WI38 (cell line): ENCODE data around the gene KIAA1217.

ENCODE experiments used
- H3K4me3 ChIP-seq: 2 replicates; pipeline ENCODE4 v1.5.1; 2011; ENCODE audit warnings: low read depth, mild to moderate bottlenecking, control low read depth, low read length
- TF ChIP-seq, protein P1 (sequence below): IDR thresholded peaks from 2 replicates; pipeline ENCODE4 v1.5.1; 2012; ENCODE audit warnings: low read depth, mild to moderate bottlenecking, control low read depth, low read length

Gene KIAA1217

DNA sequence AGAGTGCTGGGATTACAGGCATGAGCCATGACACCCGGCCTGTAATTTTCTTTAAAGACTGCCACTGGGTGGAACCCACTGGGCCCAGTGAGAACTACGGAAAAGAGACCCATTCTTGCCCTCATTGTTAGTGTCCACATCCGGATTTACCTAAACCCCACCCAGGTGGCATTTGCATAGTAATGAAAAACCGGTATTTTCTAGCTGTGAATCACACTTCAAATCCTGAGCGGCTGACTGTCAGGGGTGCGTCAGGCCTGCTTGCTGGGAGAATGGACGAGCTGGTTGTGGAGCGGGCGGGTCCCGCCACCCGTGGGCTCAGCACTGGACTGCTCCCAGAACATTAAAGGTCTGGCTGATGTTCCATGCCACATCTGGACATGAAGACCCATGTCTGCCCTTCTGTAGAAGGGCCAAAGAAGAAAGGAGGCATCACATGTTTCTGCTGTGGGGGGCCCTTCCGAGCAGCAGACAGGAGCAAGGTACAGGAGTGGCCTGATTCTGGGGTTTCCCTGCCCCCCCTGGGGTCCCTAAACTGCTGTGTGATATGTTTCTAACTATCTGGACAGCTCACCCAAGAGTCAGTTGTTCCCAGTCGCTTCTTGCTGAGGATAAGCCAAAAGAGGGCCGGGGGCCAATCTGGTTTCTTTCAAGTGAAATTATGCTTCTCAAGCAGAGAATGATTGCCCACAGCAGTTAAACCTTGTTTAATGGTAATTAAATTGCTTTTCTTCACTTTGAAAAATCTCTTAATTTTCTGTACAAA, 46.4 kb downstream of the KIAA1217 start:
- TF ChIP-seq, protein P1, sequence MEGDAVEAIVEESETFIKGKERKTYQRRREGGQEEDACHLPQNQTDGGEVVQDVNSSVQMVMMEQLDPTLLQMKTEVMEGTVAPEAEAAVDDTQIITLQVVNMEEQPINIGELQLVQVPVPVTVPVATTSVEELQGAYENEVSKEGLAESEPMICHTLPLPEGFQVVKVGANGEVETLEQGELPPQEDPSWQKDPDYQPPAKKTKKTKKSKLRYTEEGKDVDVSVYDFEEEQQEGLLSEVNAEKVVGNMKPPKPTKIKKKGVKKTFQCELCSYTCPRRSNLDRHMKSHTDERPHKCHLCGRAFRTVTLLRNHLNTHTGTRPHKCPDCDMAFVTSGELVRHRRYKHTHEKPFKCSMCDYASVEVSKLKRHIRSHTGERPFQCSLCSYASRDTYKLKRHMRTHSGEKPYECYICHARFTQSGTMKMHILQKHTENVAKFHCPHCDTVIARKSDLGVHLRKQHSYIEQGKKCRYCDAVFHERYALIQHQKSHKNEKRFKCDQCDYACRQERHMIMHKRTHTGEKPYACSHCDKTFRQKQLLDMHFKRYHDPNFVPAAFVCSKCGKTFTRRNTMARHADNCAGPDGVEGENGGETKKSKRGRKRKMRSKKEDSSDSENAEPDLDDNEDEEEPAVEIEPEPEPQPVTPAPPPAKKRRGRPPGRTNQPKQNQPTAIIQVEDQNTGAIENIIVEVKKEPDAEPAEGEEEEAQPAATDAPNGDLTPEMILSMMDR, result no peak
- no peak overlapping the region for H3K4me3 ChIP-seq

DNA sequence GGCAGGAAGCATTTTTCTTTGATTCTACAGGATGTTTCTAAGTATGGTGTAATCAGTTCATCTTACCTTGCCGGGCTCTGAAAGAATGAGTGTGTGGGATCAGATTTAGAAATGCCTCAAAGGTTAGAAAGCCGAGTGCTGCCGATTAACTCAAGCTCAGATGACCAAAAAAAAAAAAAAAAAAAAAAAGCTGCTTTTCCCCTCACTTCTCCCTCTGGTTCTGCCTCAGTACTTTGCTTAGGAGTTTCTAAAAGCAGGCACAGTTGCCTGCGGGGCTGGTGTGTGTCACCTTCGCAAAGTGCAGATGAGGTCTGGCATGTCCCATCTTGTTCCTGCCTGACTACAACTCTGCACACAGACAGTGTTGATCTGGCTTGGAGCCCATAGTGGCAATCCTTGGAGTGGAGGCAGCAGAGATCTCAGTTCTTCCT, 47.0 kb downstream of the KIAA1217 start:
- TF ChIP-seq, protein P1, result no peak
- H3K4me3 ChIP-seq, result no peak overlapping the region

DNA sequence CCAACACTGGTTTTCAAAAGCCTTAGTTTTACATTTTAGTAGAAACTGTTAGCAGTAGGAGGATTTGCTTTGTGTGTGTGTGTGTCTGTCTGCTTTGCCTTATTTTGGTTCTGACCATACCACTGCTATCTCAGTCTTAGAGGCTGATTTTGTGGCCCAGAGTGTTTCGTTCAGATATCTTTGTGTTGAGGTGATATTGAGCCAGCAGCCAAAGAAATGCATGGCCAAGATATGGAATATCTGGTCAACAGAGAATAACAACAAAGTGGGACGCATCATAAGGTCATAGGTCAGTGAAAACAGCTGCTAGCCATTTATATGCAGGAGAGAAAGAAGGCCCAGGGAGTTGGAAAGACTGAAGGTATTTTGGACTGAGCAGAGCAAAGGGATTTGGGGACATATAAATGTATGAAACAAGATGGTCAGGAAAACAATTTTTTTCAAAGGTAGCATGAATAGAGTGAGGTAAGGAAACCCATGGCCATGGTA, 47.7 kb downstream of the KIAA1217 start:
- no peak overlapping the region for H3K4me3 ChIP-seq
- TF ChIP-seq, protein P1, result no peak

DNA sequence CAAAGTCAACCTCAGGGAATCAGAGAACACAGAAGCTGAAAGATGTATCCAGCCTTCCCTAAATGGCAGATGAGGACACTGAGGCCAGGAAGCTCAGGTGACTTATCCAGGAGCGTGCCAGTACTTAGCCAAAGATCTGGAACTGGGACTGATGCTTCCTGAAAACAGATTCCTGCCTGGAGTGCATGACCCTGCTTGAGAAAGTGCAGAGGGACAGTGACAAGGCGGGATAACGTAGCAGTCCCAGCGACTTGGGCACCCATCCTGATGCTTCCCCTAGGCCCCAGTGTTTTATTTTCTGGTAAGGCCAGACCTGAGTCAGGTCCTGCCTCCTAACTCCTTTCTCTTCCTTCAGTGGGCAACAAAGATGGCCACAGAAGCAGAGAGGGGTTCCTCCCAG, 48.6 kb downstream of the KIAA1217 start:
- H3K4me3 ChIP-seq, result no peak overlapping the region
- TF ChIP-seq, protein P1, result no peak

DNA sequence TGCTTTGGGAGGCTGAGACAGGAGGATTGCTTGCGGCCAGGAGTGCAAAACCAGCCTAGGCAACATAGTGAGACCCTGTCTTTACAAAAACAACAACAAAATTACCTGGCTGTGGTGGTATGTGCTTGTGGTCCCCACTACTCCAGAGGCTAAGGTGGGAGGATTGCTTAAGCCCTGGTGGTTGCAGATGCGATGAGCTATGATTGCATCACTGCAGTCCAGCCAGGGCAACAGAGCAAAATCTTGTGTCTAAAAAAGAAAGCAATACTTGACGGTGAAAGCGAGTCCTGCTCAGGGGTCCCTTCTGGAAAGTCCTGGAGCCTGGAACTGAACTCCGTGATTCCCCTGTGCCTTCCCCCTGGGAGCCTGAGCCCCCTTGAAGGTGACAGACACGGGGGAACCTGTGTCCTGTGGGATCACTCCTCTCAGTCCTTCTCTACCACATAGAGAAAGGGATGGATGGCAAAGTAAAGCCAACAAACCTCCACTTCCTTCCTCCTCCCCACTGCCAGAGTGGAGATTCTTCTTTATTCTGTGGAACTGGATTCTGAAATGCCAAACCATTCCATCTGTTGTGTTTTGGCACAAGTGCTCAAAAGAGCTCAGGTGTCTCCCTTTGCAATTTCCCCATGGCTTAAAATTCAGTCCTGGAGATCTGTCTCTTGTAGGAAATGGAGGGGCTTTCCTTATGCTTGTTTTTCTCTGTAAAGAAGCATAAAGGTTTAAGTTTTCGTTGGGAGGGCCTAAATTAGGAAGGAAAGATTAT, 50.6 kb downstream of the KIAA1217 start:
- TF ChIP-seq, protein P1, result no peak
- H3K4me3 ChIP-seq, result no peak overlapping the region

DNA sequence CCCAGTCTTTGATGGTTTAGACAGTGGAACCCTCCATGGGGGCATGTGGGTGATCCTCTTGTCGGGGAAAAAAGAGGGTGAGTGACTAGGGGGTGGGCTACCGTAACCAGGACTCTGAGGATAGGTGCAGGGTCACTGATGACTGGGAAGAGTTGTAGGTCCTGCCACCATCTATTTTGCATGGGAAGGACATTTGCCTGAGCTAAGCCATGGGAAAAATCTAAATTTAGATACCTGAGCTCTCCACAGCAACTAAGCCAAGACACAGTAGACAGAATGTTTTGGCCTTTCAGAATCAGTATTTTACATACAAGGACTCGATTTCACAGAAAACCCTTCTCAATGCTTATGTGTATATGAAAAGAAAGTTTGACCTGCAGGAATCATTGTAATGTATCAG, 52.7 kb downstream of the KIAA1217 start:
- TF ChIP-seq, protein P1, result no peak
- no peak overlapping the region for H3K4me3 ChIP-seq
